ENCODE results near the gene PRPF19. TPM values are rescaled to one million over a fixed set of nuclear protein-coding genes. Genes with fewer than 3 reads are reported as not detected.

PRPF19 gene
- total and polyA plus RNA-seq, 2 of the 13 experiments (the other 11 are each of a cell fraction or from before 2014, with no cell fraction given) = 27.4 to 91.1 TPM

- 0 out of 2 replicates have a peak, but pooled peaks have one; percentile 50 for TF ChIP-seq ZNF225 (CRISPR knock-in tag; IDR thresholded peaks at IDR 0.05)
- TF ChIP-seq NFYC (CRISPR knock-in tag; IDR thresholded peaks at IDR 0.05) = no peak
- TF ChIP-seq ZNF709 (CRISPR knock-in tag; IDR thresholded peaks at IDR 0.05) = no peak
- 0 out of 2 replicates have a peak, but pooled peaks have one; percentile 12 for TF ChIP-seq SALL1 (CRISPR knock-in tag; IDR thresholded peaks at IDR 0.05)
- TF ChIP-seq ZNF274 (CRISPR knock-in tag; IDR thresholded peaks at IDR 0.05) = no peak
- TF ChIP-seq ZNF687 (CRISPR knock-in tag; IDR thresholded peaks at IDR 0.05) = peak; percentile 50
- TF ChIP-seq ZNF263 (CRISPR knock-in tag; IDR thresholded peaks at IDR 0.05) = 0 out of 2 replicates have a peak, but pooled peaks have one; percentile 18
- TF ChIP-seq ELK4 (CRISPR knock-in tag; IDR thresholded peaks at IDR 0.05; ENCODE audit: borderline replicate concordance) = no peak
- TF ChIP-seq ZFX (CRISPR knock-in tag; IDR thresholded peaks at IDR 0.05; ENCODE audit: low read depth) = peak; percentile 37; the same call in 1 of the 2 replicates
- 0 out of 2 replicates have a peak, but pooled peaks have one; percentile 39 for TF ChIP-seq ZNF230 (CRISPR knock-in tag; IDR thresholded peaks at IDR 0.05)
- no peak for TF ChIP-seq ZBTB10 (CRISPR knock-in tag; IDR thresholded peaks at IDR 0.05; ENCODE audit: borderline replicate concordance)
- no peaks in the 10 kb centered on the region for H3K9me3 ChIP-seq (ENCODE audit: low read length)
- no peak within 1 kb of the TSS for H3K27ac ChIP-seq (ENCODE audit: extremely low read length, insufficient read depth, low read length)
- H3K4me3 ChIP-seq (replicated peaks in 1 of 3; ENCODE audit: insufficient read depth in 1 of 3, low read depth in 2 of 3, low read length in 3 of 3) = no peak within 1 kb of the TSS; a peak in 1 of 6 replicates
- FAIRE-seq (no peak), DNase-seq (ENCODE audit: low spot score) (no peak), ATAC-seq (peak; percentile 57)
- BruUV-seq (replicated peaks) = no TSS peak
- no peaks in the 10 kb centered on the region for H4K20me1 ChIP-seq (ENCODE audit: insufficient read depth, low read length)
- H3K36me3 ChIP-seq (replicated peaks in 1 of 2; ENCODE audit: control insufficient read depth in 1 of 2, insufficient read depth in 2 of 2, low read length in 2 of 2) = no peaks in the 10 kb centered on the region
- no peak within 1 kb of the TSS for H2AFZ ChIP-seq (ENCODE audit: low read length)
- 6% methylated on average over 5 of the region's 13 CpGs for WGBS (ENCODE audit: low lambda C conversion rate)
- peaks cover 28% of the 10 kb centered on the region for H3K4me1 ChIP-seq (ENCODE audit: insufficient read depth, low read length)
- POLR2A ChIA-PET = no interaction called here
- H3K4me2 ChIP-seq (ENCODE audit: low read depth, low read length) = peak within 1 kb of the TSS; percentile 25; the same call in 1 of the 2 replicates
- CTCF ChIA-PET (ENCODE audit: low intra/inter-chr PET ratio, low total read pairs) = no interaction called here
- H3K27me3 ChIP-seq (ENCODE audit: control insufficient read depth in 1 of 2, insufficient read depth in 2 of 2, low read length in 2 of 2) = peaks cover 0 to 14% of the 10 kb centered on the region in 2 experiments; a peak in 2 of 5 replicates
- H3K79me2 ChIP-seq (ENCODE audit: insufficient read depth, low read length) = no peaks in the 10 kb centered on the region
- in situ Hi-C loops (cut with HindIII; ENCODE audit: extremely low pct_ligation_motif_present, low pct_unique_long_range_greater_than_20kb) = no loop called here
- no peak within 1 kb of the TSS for H3K9ac ChIP-seq (ENCODE audit: insufficient read depth, low read depth, low read length)
- intact Hi-C loops (cut with micrococcal nuclease; ENCODE audit: unreplicated experiment) = no loop called here
These were observed 39.2 kb downstream of the PRPF19 start, which contains the start of gene ZP1 for GRCh38 chr11:60866911-60867870. TSS of gene ZP1 (plus strand) at chr11:60867542. CDS start at chr11:60867562, 20 bp downstream.

Measured in HepG2 (cell line).